Keratinocyte (primary cell): ENCODE data around the gene OR6K2. TPM values are rescaled to one million over a fixed set of nuclear protein-coding genes. Genes with fewer than 3 reads are reported as not detected.

Experiments used
- DNase-seq: peaks from one replicate; pipeline ENCODE4 v3.0.0-alpha.2; 2011; ENCODE audit warnings: low read depth, missing footprints, low spot score
- FAIRE-seq: peaks from 2 replicates; lab custom pipeline; 2011; peaks lifted over from hg19 to GRCh38; lab: Jason Lieb, UNC
- H2AFZ ChIP-seq: 2 replicates; pipeline ENCODE4 v1.6.0; 2012; ENCODE audit warnings: low read length, control low read depth, inconsistent platforms; ENCODE audit not compliant: control insufficient read depth
- H3K27ac ChIP-seq: 2 replicates; pipeline ENCODE4 v1.5.1; 2011; ENCODE audit warnings: low read length; ENCODE audit not compliant: control insufficient read depth, insufficient read depth
- H3K27me3 ChIP-seq: 3 replicates; pipeline ENCODE4 v1.6.0; 2011; ENCODE audit warnings: low read length; ENCODE audit not compliant: control insufficient read depth, insufficient read depth; ENCODE audit errors: extremely low read depth
- H3K36me3 ChIP-seq, 2 experiments: 2 replicates in 1 of 2; 3 replicates in 1 of 2; pipeline ENCODE4 v1.5.1; 2011; ENCODE audit warnings: low read length in 2 of 2, mild to moderate bottlenecking in 1 of 2; ENCODE audit not compliant: control insufficient read depth in 2 of 2, insufficient read depth in 2 of 2; ENCODE audit errors: extremely low read depth in 1 of 2
- H3K4me1 ChIP-seq: 3 replicates; pipeline ENCODE4 v1.5.1; 2011; ENCODE audit warnings: low read length; ENCODE audit not compliant: control insufficient read depth, insufficient read depth; ENCODE audit errors: extremely low read depth
- H3K4me2 ChIP-seq: 3 replicates; pipeline ENCODE4 v1.6.0; 2011; ENCODE audit warnings: low read depth, low read length; ENCODE audit not compliant: control insufficient read depth, insufficient read depth; ENCODE audit errors: extremely low read depth
- H3K4me3 ChIP-seq, 3 experiments: fragments of 200-600 bp in 1 of 3; sonication (generic) in 1 of 3; 2 replicates in 2 of 3; 3 replicates in 1 of 3; pipeline ENCODE4 v1.5.1; 2011 to 2016; ENCODE audit warnings: low read length in 3 of 3, mild to moderate bottlenecking in 3 of 3, control low read depth in 2 of 3, inconsistent platforms in 1 of 3, low read depth in 1 of 3, mixed read lengths in 1 of 3, mixed run types in 1 of 3, moderate library complexity in 1 of 3; ENCODE audit not compliant: control insufficient read depth in 2 of 3, insufficient read depth in 2 of 3; ENCODE audit errors: extremely low read depth in 1 of 3
- H3K79me2 ChIP-seq: 2 replicates; pipeline ENCODE4 v1.6.0; 2012; ENCODE audit warnings: low read length; ENCODE audit not compliant: control insufficient read depth, insufficient read depth
- H3K9ac ChIP-seq: 3 replicates; pipeline ENCODE4 v1.6.0; 2011; ENCODE audit warnings: low read length; ENCODE audit not compliant: control insufficient read depth, insufficient read depth; ENCODE audit errors: extremely low read depth
- H3K9me1 ChIP-seq: 3 replicates; pipeline ENCODE4 v1.6.0; 2011; ENCODE audit warnings: low read length; ENCODE audit not compliant: control insufficient read depth, insufficient read depth; ENCODE audit errors: extremely low read depth
- H3K9me3 ChIP-seq: 2 replicates; pipeline ENCODE4 v1.5.1; 2012; ENCODE audit warnings: low read depth, low read length; ENCODE audit not compliant: control insufficient read depth
- H4K20me1 ChIP-seq: 3 replicates; pipeline ENCODE4 v1.6.0; 2011; ENCODE audit warnings: low read length; ENCODE audit not compliant: control insufficient read depth, insufficient read depth; ENCODE audit errors: extremely low read depth
- EZH2 ChIP-seq: IDR thresholded peaks from one replicate; pipeline ENCODE4 v1.6.1; 2012; ENCODE audit warnings: inconsistent platforms, mild to moderate bottlenecking, low read length, moderate library complexity
- dilution Hi-C: fragments of 300-500 bp; cut with MboI; formaldehyde crosslinking; loops from one replicate; pipeline ENCODE4 v1.7.0; 2020; ENCODE audit warnings: low sequenced_read_pairs; ENCODE audit not compliant: extremely low pct_ligation_motif_present
- polyA plus RNA-seq, 5 experiments: library from polyadenylated mRNA; depleted of rRNA in 3 of 5; stranded (reverse) in 3 of 5; stranded (forward) in 1 of 5; unstranded in 1 of 5; fragments of >200 nt; gene quantifications; 1 replicate in 1 of 5; 2 replicates in 3 of 5; 3 replicates in 1 of 5; pipeline versions ENCODE4 v1.2.1 to v1.2.3, GENCODE V29; 2011 to 2012; ENCODE audit warnings: missing spikeins in 2 of 5, low read depth in 1 of 5, low replicate concordance in 1 of 5
- TF ChIP-seq, protein P1 (sequence below), 3 experiments: IDR thresholded peaks in 1 of 3; conservative IDR thresholded peaks in 1 of 3; optimal IDR thresholded peaks in 1 of 3; 2 replicates in 2 of 3; 3 replicates in 1 of 3; pipeline versions ENCODE3 to v1.5.1; 2011; ENCODE audit warnings: low read length in 3 of 3, mild to moderate bottlenecking in 3 of 3, moderate library complexity in 2 of 3, control low read depth in 1 of 3, inconsistent platforms in 1 of 3; ENCODE audit not compliant: insufficient read depth in 2 of 3; ENCODE audit errors: extremely low read depth in 1 of 3

The OR6K2 gene
- polyA plus RNA-seq, 1 donor (not counting 4 experiments of a cell fraction or from before 2014, with no cell fraction given), result not detected

DNA sequence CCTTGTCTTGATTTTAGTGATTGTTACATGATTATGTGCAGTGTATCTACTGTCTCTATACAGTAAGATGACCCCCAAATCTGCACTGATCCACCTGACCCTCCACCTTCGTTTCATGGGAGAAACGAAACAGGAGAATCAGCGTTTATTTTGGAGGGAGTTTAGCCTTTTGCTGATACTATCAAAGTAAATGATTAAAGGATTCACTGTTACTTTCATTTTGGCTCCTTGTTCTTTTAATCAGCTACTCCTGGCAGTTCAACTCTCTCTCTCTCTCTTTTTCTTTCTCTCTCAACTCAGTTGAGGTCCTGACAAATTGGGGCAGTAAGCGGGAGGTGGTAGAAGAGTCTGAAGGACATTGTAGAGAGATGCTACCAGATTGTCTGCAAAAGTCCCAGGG is 30.0 kb upstream of the OR6K2 start:
- FAIRE-seq (no peak), DNase-seq (no peak)
- no peaks in the 10 kb centered on the region for H3K79me2 ChIP-seq
- H3K4me3 ChIP-seq, result no peak overlapping the region
- TF ChIP-seq EZH2, result no peak
- TF ChIP-seq, protein P1, sequence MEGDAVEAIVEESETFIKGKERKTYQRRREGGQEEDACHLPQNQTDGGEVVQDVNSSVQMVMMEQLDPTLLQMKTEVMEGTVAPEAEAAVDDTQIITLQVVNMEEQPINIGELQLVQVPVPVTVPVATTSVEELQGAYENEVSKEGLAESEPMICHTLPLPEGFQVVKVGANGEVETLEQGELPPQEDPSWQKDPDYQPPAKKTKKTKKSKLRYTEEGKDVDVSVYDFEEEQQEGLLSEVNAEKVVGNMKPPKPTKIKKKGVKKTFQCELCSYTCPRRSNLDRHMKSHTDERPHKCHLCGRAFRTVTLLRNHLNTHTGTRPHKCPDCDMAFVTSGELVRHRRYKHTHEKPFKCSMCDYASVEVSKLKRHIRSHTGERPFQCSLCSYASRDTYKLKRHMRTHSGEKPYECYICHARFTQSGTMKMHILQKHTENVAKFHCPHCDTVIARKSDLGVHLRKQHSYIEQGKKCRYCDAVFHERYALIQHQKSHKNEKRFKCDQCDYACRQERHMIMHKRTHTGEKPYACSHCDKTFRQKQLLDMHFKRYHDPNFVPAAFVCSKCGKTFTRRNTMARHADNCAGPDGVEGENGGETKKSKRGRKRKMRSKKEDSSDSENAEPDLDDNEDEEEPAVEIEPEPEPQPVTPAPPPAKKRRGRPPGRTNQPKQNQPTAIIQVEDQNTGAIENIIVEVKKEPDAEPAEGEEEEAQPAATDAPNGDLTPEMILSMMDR (optimal IDR thresholded peaks at IDR 0.05 in 1 of 3, IDR thresholded peaks at IDR 0.05 in 1 of 3, conservative IDR thresholded peaks at IDR 0.05 in 1 of 3; ENCODE audit: extremely low read depth in 1 of 3, insufficient read depth in 2 of 3, low read length in 3 of 3), result no peak
- H3K4me2 ChIP-seq, result no peak overlapping the region
- no peaks in the 10 kb centered on the region for H3K9me1 ChIP-seq
- H3K27me3 ChIP-seq, result no peaks in the 10 kb centered on the region
- no peaks in the 10 kb centered on the region for H3K4me1 ChIP-seq
- H2AFZ ChIP-seq, result no peak overlapping the region
- no peaks in the 10 kb centered on the region for H3K36me3 ChIP-seq
- no peak overlapping the region for H3K27ac ChIP-seq
- no peaks in the 10 kb centered on the region for H4K20me1 ChIP-seq
- no peak overlapping the region for H3K9ac ChIP-seq
- no peaks in the 10 kb centered on the region for H3K9me3 ChIP-seq
- dilution Hi-C loops, result no loop called here

DNA sequence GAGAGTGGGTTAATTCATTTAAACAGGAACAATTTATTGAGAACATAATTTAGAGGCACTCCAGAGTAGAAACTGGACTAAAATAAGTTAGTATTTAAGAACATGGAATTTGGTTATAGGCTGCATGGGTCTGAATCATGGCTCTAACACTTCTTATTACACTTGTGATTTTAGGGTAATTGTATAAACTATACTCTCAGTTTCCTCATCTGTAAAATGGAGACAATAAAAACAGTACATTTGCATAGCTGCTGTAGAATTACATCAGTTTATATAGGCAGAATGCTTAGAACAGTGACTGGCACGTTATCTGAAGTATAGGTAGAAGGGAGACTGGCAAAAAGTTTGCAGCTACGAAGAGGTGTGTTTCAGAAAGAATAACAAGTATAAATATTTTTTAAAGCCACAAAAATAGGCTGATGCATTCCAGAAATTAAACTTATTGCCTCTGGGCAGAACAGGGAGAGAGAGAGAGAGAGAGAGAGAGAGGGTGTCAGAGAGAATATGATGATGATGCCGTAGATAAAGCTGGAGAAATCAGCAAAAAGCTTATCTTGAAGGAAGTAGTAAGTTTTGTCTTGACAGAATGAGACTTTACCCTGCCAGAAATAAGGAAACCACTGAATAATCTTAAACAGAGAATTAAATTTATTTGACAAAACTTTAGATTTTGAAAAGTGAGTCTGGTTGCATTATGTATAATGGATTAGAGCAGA is 28.2 kb upstream of the OR6K2 start:
- TF ChIP-seq, protein P1 (optimal IDR thresholded peaks at IDR 0.05 in 1 of 3, IDR thresholded peaks at IDR 0.05 in 1 of 3, conservative IDR thresholded peaks at IDR 0.05 in 1 of 3; ENCODE audit: extremely low read depth in 1 of 3, insufficient read depth in 2 of 3, low read length in 3 of 3), result no peak
- no peak for TF ChIP-seq EZH2
- no peak overlapping the region for H3K9ac ChIP-seq
- FAIRE-seq (no peak), DNase-seq (no peak)
- no peaks in the 10 kb centered on the region for H3K36me3 ChIP-seq
- H2AFZ ChIP-seq, result no peak overlapping the region
- dilution Hi-C loops, result no loop called here
- no peaks in the 10 kb centered on the region for H3K9me3 ChIP-seq
- no peak overlapping the region for H3K4me2 ChIP-seq
- H4K20me1 ChIP-seq, result no peaks in the 10 kb centered on the region
- no peaks in the 10 kb centered on the region for H3K79me2 ChIP-seq
- H3K4me1 ChIP-seq, result no peaks in the 10 kb centered on the region
- no peak overlapping the region for H3K27ac ChIP-seq
- no peak overlapping the region for H3K4me3 ChIP-seq
- H3K27me3 ChIP-seq, result no peaks in the 10 kb centered on the region
- H3K9me1 ChIP-seq, result no peaks in the 10 kb centered on the region
